Pulmonary artery endothelial cell (primary cell): ENCODE data around the gene SMG7. TPM values are rescaled to one million over a fixed set of nuclear protein-coding genes. Genes with fewer than 3 reads are reported as not detected.

Experiments used
- DNase-seq: peaks from one replicate; pipeline ENCODE4 v3.0.0-alpha.2; 2011; ENCODE audit warnings: low read depth, low spot score
- total RNA-seq: library from RNA; depleted of rRNA; stranded (reverse); fragments of >200 nt; gene quantifications from 2 replicates; pipeline ENCODE4 v1.2.3, GENCODE V29; 2014

SMG7 gene
- total RNA-seq, 1 donor from 2014 or later: 28.4 TPM

DNA sequence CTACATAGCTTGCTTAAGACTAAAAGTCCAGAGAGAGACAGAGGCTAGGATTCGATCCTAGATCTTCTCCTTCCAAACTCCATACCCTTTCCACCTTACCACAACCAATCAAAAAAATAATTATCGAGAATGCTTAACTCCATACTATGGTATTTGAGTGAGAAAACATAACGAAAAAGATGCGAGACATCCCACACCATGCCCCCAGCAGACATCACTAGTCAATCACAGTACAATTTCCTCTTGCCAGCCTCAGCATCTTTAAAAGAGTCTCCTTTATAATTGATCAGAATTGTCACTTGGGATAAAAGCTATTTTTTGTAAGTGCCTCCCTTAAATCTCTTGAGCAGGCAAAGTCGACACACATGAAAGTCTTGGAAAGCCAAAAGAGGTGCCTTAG lies 117.1 kb downstream of the SMG7 start:
- no peak for DNase-seq

DNA sequence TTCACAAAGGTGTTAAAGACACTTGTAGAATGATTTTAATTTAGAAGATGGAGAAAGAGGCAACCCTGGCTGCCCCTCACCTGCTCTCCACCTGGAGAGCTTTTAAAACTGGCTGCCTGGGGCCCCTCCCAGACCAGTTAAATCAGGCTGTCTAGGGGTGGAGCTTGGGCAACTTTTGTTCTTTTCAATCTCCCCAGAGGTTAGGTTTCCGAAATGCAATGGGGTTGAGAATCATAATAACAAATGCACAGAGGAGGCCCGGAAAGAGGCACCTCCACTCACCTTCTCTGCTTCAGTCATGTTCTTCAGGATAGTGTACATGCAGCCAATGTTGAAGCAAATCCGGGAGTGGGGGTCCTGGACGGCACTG lies 117.6 kb downstream of the SMG7 start:
- no peak for DNase-seq

DNA sequence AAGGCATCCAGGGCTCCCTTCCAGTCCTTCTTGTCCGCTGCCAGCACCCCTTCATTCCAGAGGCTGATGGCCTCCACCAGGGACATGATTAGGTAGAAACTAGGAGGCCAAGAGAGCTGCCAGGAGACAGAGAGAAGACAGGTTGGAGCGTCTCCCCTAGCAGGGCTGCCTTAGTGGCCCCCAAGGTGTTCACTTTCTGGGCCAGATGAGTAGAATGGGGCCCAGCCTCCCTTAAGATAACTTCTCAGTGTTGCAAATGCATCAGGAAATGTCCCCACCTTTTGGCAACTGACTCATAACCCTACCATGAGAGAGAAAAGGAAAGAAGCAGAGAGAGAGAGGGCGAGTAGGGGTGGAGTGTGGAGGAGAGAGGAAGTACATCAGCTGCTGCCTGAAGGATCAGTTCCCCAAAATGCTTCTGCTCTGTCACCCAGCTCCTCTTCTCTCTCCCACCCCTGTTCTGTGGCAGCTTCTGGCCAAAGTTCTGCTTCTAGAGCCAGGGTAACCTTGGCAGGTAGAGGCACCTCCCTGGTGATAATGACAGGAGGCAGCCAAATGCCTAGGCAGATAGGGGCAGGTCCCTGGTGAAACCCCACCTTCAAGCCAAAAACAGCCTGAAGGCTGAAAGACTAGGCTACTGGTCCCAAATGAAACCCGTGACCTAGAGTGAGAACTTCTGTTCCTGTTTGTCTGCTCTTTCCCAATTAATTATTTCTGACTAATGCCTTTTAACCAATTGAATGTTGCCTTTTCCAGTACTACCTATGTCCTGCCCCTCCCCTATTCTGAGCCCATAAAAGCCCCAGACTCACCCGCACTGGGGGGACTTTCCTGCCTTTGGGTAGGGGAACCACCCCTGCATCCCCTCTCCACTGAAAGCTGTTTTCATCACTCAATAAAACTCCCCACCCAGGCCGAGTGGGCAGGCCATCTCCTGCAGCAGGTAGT lies 118.2 kb downstream of the SMG7 start, which contains the start of gene NCF2:
NCF2 (minus strand) TSS at position 216 of the 948 bp plus-strand sequence; CDS start at position 86, 130 bp downstream.
- DNase-seq: no peak

DNA sequence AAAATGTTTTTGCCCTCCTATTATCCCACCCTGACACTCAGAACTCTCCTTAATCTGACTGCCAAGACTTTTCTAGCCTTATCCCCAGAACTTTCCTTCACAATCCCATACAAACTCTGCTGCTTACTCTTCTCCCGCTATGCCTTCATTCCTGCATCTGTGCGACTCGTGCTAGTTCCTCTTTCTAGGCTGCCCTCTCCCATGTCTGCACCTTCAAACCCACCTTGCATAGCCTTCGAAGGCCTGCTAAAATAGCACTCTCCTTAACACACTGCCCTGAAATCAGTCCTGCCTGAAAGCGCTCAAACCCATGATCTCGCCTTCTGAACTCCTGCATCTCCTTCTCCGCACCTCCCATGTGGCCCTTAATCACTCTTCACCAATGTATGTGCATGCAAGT lies 120.4 kb downstream of the SMG7 start:
- no peak for DNase-seq

DNA sequence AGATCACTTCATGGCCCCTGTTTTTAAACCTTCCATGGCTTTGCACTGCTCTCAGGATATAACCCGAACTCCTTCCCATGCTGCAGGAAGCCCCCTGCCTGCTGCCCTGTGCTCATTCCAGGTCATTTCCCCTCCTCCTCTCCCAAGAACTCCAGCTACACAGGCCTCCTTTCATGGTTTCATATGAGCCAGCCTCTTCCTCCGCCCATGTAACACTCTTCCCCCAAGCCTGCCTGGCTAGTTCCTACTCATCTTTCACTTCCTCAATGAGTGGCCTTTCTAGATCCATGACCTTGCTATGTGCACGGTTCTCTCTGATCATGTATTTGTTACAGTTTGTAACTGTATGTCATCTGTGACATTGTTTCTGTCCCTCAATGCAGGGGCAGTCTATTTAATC lies 121.1 kb downstream of the SMG7 start:
- no peak for DNase-seq

DNA sequence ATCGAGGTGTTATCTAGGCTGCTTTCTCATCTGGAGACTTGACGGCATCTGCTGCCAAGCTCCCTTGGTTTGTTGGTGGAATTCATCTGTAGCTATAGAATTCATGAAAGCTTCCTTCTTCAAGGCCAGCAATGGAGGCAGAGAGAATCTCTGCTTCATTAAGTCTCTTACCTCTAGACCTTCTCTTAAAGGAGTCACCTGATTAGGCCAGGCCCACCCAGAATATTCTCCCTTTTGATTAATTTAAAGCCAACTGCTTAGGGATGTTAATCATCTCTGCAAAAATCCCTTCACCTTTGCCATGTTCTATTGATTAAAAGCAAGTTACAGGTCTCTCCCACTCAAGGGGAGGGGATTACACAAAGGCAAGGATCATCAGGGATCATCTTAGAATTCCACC lies 123.2 kb downstream of the SMG7 start:
- no peak for DNase-seq

DNA sequence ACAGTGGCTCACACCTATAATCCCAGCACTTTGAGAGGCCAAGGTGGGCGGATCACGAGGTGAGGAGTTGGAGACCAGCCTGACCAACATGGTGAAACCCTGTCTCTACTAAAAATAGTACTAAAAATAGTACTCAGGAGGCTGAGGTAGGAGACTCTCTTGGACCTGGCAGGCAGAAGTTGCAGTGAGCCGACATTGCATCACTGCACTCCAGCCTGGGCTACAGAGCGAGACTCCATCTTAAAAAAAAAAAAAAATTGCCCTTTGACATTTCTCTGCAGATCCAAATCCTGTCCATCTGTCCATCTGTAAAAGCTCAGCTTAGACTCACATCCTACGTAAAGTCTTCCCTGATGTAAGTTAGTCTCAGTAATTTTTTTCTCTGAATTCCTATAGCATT lies 124.2 kb downstream of the SMG7 start:
- DNase-seq: no peak

DNA sequence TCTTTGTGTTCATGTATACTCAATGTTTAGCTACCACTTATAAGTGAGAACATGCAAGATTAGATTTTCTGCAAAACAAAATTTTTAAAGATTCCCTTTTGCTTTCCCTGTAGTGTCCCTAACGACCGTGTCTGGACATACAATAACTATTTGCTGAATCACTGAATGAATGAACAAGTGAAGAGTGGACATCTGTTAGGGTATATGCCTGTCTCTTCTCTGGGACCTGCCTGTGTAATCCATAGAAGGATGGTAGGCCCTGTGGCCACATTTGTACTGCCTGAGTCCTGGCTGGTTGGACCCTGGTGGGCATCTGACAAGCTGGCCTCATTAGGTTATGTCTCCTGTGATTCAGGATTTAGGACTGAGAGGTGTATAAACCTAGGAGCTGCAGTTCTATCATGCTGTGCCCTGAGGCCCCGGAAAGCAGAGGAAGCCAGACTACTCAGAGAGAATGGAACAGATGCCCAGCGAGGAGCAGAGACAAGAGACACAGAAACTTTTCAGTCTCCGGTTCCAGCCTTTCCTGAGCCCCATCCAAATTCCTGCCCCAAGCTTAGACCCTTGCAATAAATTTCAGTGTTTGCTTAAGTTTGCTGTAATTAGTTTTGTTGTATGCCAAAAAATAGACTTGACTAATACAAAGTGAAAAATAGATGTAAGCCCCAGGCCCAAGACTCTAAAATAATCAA lies 125.5 kb downstream of the SMG7 start:
- no peak for DNase-seq

DNA sequence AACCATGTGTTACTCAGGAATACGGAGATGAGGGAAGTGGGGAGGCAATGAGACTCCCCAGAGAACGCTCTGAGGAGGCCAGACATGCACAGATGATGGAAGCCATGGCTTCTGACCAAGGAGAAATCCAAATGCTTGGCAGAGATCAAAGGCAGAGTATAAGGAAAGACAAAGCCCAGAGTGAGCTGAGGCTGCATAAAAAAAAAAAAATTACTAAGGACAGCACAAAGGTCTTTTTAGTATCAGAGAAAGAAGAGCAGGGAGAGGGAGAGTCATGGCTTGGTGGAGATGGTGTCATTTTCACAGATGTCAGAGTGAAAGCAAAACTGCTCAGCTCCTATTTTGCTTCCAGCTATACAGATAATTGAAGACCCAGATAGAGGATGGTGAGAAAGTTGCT lies 126.1 kb downstream of the SMG7 start:
- no peak for DNase-seq

DNA sequence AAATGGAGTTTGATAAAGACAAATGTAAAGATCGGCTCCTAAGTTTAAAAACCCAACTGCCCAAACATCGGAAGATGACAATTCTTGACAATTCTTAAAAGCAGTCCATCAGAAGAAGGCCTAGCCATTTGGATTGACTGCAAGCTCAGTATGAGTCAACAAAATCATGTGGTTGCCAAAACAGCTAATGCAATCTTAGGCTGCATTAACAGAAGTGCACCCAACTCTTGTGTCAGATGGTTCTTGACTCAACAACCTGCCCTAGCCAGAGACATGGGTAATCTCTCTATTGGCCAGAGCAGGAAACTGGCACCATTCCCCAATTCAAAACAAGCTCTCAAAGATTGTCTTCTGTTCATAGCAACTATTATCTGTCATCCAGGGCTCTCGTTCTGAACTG lies 127.8 kb downstream of the SMG7 start:
- no peak for DNase-seq

DNA sequence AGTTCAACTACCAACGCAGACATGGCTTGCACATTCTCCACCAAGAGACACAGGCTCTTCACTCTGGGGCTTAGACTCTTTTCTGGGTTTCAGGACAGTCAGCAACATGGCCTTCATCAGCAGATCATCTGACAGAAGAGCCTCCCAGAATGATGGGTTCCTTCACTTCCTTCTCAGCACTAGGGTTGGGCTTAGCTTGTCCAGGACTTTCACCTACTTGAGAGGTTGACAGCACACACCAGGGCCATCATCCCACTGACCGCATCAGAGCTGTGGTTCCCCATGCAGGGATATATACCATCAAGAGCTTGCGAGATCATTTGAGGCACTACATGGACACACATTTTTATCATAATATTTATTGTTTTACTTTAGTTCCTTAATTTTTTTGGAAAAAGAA lies 128.3 kb downstream of the SMG7 start:
- DNase-seq: no peak

DNA sequence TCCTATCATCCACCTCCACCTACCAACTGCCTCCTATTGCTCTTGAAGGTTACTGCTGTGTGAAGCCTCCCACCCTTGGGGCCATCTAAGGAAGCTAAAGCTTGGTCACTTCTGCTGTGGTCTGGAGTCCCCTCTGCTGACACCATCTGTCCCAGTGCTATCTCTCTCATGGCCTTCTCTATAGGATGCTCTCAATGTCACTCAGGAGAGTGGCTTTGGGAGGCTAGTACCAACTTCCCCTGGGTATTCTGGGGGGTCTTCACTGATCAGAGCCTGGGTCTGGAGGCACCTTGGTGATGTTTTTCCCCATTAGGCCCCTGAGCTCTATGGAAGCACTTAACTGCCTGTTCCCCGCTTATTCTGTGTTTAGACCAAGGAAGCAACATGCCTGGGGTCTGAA lies 130.2 kb downstream of the SMG7 start:
- no peak for DNase-seq

Other genes starting within 250 kb of the SMG7 start
- 0.14 and 0.20 TPM in 2 replicates for gene NMNAT2, start 54.1 kb upstream of the SMG7 start, total RNA-seq
- gene NCF2, start 118.0 kb downstream of the SMG7 start, total RNA-seq: 0.07 TPM in 1 of 2 replicates, not detected in the other
- 312 and 356 TPM in 2 replicates for gene ARPC5, start 163.3 kb downstream of the SMG7 start, total RNA-seq
- gene APOBEC4, start 180.8 kb downstream of the SMG7 start, total RNA-seq: not detected in 2 replicates